ENCODE data around the gene NHP2.

GRCh38 chr5:178126556-178126955, 27.1 kb downstream of the NHP2 start:
- no peak for TF ChIP-seq FOXK1 (CRISPR knock-in tag; IDR thresholded peaks at IDR 0.05)
- TF ChIP-seq USF2 (CRISPR knock-in tag; IDR thresholded peaks at IDR 0.05): no peak
- TF ChIP-seq CTCF (IDR thresholded peaks at IDR 0.05): no peak
